Liver (tissue), 9 donors: Measurements from ENCODE around the gene CCDC154. TPM values are rescaled to one million over a fixed set of nuclear protein-coding genes. Genes with fewer than 3 reads are reported as not detected.

Experiments
- DNase-seq: peaks from one replicate; pipeline ENCODE4 v3.0.0-alpha.2; 2017; ENCODE audit warnings: low spot score
- H3K27ac ChIP-seq, 2 donors: one replicate each; pipeline ENCODE4 v1.7.0; 2013; ENCODE audit warnings: inconsistent platforms in 2 of 2, low read length in 2 of 2, control low read depth in 1 of 2, low read depth in 1 of 2, mild to moderate bottlenecking in 1 of 2
- H3K27me3 ChIP-seq, 4 donors: one replicate each; pipeline versions ENCODE4 v1.6.1 to v1.7.0; 2013; ENCODE audit warnings: low read length in 3 of 4, inconsistent platforms in 1 of 4, mild to moderate bottlenecking in 1 of 4, moderate library complexity in 1 of 4; ENCODE audit not compliant: control insufficient read depth in 4 of 4, insufficient read depth in 4 of 4
- H3K36me3 ChIP-seq, 4 donors: one replicate each; pipeline versions ENCODE4 v1.6.1 to v1.7.0; 2013; ENCODE audit warnings: low read length in 3 of 4, mild to moderate bottlenecking in 3 of 4, low read depth in 1 of 4, moderate library complexity in 1 of 4; ENCODE audit not compliant: control insufficient read depth in 4 of 4, insufficient read depth in 3 of 4
- H3K4me1 ChIP-seq, 4 donors: one replicate each; pipeline versions ENCODE4 v1.6.1 to v1.7.0; 2013; ENCODE audit warnings: low read length in 3 of 4, mild to moderate bottlenecking in 3 of 4, moderate library complexity in 1 of 4; ENCODE audit not compliant: control insufficient read depth in 4 of 4, insufficient read depth in 4 of 4
- H3K4me3 ChIP-seq, 3 donors: one replicate each; pipeline versions ENCODE4 v1.6.1 to v1.7.0; 2013; ENCODE audit warnings: low read length in 3 of 3, control low read depth in 1 of 3, low read depth in 1 of 3, mild to moderate bottlenecking in 1 of 3
- H3K9ac ChIP-seq, 2 donors: one replicate each; pipeline ENCODE4 v1.7.0; 2013; ENCODE audit warnings: low read length in 2 of 2, mild to moderate bottlenecking in 2 of 2, moderate library complexity in 2 of 2, control low read depth in 1 of 2, low read depth in 1 of 2
- H3K9me3 ChIP-seq, 4 donors: one replicate each; pipeline versions ENCODE4 v1.6.1 to v1.7.0; 2013; ENCODE audit warnings: low read length in 3 of 4; ENCODE audit not compliant: control insufficient read depth in 4 of 4
- ATF3 ChIP-seq: IDR thresholded peaks from 2 replicates; pipeline ENCODE4 v1.6.1; 2016; ENCODE audit warnings: antibody characterized with exemption
- CTCF ChIP-seq: fragments of 150-350 bp; IDR thresholded peaks from 2 replicates; pipeline ENCODE4 v1.5.1; 2017; ENCODE audit warnings: improper control_type of control experiment, low read depth, low read length; ENCODE audit not compliant: missing input control
- EGR1 ChIP-seq, 2 donors: IDR thresholded peaks; 2 replicates each; pipeline ENCODE4 v1.6.1; 2016 to 2018; ENCODE audit warnings: antibody characterized with exemption in 2 of 2, low read depth in 2 of 2
- FOXA2 ChIP-seq: IDR thresholded peaks from 2 replicates; pipeline ENCODE4 v1.6.1; 2016; ENCODE audit warnings: antibody characterized with exemption
- GABPA ChIP-seq, 2 donors: IDR thresholded peaks in 1 of 2; conservative IDR thresholded peaks in 1 of 2; 2 replicates each; pipeline ENCODE4 v1.6.1; 2016; ENCODE audit warnings: antibody characterized with exemption in 2 of 2, mild to moderate bottlenecking in 1 of 2, moderate library complexity in 1 of 2
- HNF4A ChIP-seq, 2 donors: conservative IDR thresholded peaks; 2 replicates each; pipeline ENCODE4 v1.6.1; 2016; ENCODE audit warnings: antibody characterized with exemption in 2 of 2, mild to moderate bottlenecking in 2 of 2
- HNF4G ChIP-seq: IDR thresholded peaks from 2 replicates; pipeline ENCODE4 v1.6.1; 2016; ENCODE audit warnings: antibody characterized with exemption
- JUND ChIP-seq, 2 donors: IDR thresholded peaks; 2 replicates each; pipeline ENCODE4 v1.6.1; 2016; ENCODE audit warnings: antibody characterized with exemption in 2 of 2
- MAX ChIP-seq: IDR thresholded peaks from 2 replicates; pipeline ENCODE4 v1.6.1; 2016; ENCODE audit warnings: antibody characterized with exemption
- NR2F2 ChIP-seq: IDR thresholded peaks from 2 replicates; pipeline ENCODE4 v1.6.1; 2016; ENCODE audit warnings: antibody characterized with exemption
- RXRA ChIP-seq, 2 donors: IDR thresholded peaks; 2 replicates each; pipeline ENCODE4 v1.6.1; 2017 to 2018; ENCODE audit warnings: antibody characterized with exemption in 2 of 2, mild to moderate bottlenecking in 1 of 2
- TAF1 ChIP-seq: conservative IDR thresholded peaks from 2 replicates; pipeline ENCODE4 v1.6.1; 2016; ENCODE audit warnings: antibody characterized with exemption, mild to moderate bottlenecking
- YY1 ChIP-seq: IDR thresholded peaks from 2 replicates; pipeline ENCODE4 v1.6.1; 2016; ENCODE audit warnings: antibody characterized with exemption, mild to moderate bottlenecking
- ZBTB33 ChIP-seq: IDR thresholded peaks from 2 replicates; pipeline ENCODE4 v1.6.1; 2016; ENCODE audit warnings: antibody characterized with exemption
- WGBS: extraction: QIAGEN DNeasy Blood & Tissue Kit; methylation state at CpG from one replicate; pipeline ENCODE4 v1.1.7; 2013; 5-methylcytosine and 5-hydroxymethylcytosine counted together
- polyA plus RNA-seq, 2 donors: library from polyadenylated mRNA; stranded (reverse) in 1 of 2; unstranded in 1 of 2; fragments of 200-250 nt in 1 of 2; fragments of >200 nt in 1 of 2; fragmentation: Nextera tagmentation in 1 of 2; extraction: Ambion mirVana in 1 of 2; gene quantifications; one replicate each; pipeline versions ENCODE4 v1.2.1 to v1.2.3, GENCODE V29; 2013 to 2015
- total RNA-seq, 2 donors: library from RNA; depleted of rRNA; stranded (reverse); fragments of >200 nt; gene quantifications; one replicate each; pipeline ENCODE4 v1.2.3, GENCODE V29; 2014
- donor health status: healthy.
- donor health status: healthy.
- donor health status: healthy.
- donor health status: healthy.
- donor health status: healthy.

The CCDC154 gene
- total and polyA plus RNA-seq, 4 donors: 0.18 to 0.42 (median 0.39) TPM; not detected in 1

- H3K4me1 ChIP-seq: no peaks in the 10 kb centered on the region
- H3K27ac ChIP-seq: no peak overlapping the region
- H3K4me3 ChIP-seq: no peak overlapping the region
- no peak for TF ChIP-seq EGR1 (IDR thresholded peaks at IDR 0.05; ENCODE audit: low read depth in 2 of 2)
- no peak for TF ChIP-seq CTCF
- no peak for TF ChIP-seq MAX
- no peak for TF ChIP-seq GABPA (IDR thresholded peaks at IDR 0.05 in 1 of 2, conservative IDR thresholded peaks at IDR 0.05 in 1 of 2)
- no peak overlapping the region for H3K9ac ChIP-seq
- H3K27me3 ChIP-seq: no peaks in the 10 kb centered on the region
- H3K36me3 ChIP-seq: peaks cover 10 to 52% (median 15%) of the 10 kb centered on the region in 4 donors
- no peak for DNase-seq
- 96% methylated on average over 38 of the region's 38 CpGs for WGBS
- no peaks in the 10 kb centered on the region for H3K9me3 ChIP-seq
Measured at GRCh38 chr16:1398826-1399581, 45.4 kb downstream of the CCDC154 start.

- WGBS: 96% methylated on average over 9 of the region's 9 CpGs
Measured at GRCh38 chr16:1398351-1398750, 46.0 kb downstream of the CCDC154 start.

More at GRCh38 chr16:1398351-1398750, 46.0 kb downstream of the CCDC154 start:
- no peak for TF ChIP-seq ZBTB33
- no peak for TF ChIP-seq HNF4G
- TF ChIP-seq MAX: no peak
- TF ChIP-seq TAF1: no peak
- no peak for TF ChIP-seq CTCF
- TF ChIP-seq HNF4A (conservative IDR thresholded peaks at IDR 0.05): no peak
- TF ChIP-seq ATF3: no peak
- no peak for TF ChIP-seq RXRA (IDR thresholded peaks at IDR 0.05)
- no peak for TF ChIP-seq JUND (IDR thresholded peaks at IDR 0.05)
- TF ChIP-seq NR2F2: no peak
- TF ChIP-seq GABPA (IDR thresholded peaks at IDR 0.05 in 1 of 2, conservative IDR thresholded peaks at IDR 0.05 in 1 of 2): no peak
- no peak for TF ChIP-seq EGR1 (IDR thresholded peaks at IDR 0.05; ENCODE audit: low read depth in 2 of 2)
- no peak for TF ChIP-seq YY1
- TF ChIP-seq FOXA2: no peak
- H3K4me1 ChIP-seq: no peaks in the 10 kb centered on the region
- no peak for DNase-seq
- H3K4me3 ChIP-seq: no peak overlapping the region
- H3K36me3 ChIP-seq: peaks cover 11 to 53% (median 17%) of the 10 kb centered on the region in 4 donors
- H3K9me3 ChIP-seq: no peaks in the 10 kb centered on the region
- no peaks in the 10 kb centered on the region for H3K27me3 ChIP-seq
- H3K27ac ChIP-seq: no peak overlapping the region
- H3K9ac ChIP-seq: no peak overlapping the region
